ENCODE data around the gene POSTN. TPM values are rescaled to one million over a fixed set of nuclear protein-coding genes. Genes with fewer than 3 reads are reported as not detected.
"Not testable (repeated sequence)": the region's sequence is repeated elsewhere in the genome, so short reads cannot be mapped to it uniquely, and the experiment has no call there.

The POSTN gene
- total RNA-seq, 4 donors from 2014 or later, result 8.3 to 28.7 (median 16.5) TPM

DNA sequence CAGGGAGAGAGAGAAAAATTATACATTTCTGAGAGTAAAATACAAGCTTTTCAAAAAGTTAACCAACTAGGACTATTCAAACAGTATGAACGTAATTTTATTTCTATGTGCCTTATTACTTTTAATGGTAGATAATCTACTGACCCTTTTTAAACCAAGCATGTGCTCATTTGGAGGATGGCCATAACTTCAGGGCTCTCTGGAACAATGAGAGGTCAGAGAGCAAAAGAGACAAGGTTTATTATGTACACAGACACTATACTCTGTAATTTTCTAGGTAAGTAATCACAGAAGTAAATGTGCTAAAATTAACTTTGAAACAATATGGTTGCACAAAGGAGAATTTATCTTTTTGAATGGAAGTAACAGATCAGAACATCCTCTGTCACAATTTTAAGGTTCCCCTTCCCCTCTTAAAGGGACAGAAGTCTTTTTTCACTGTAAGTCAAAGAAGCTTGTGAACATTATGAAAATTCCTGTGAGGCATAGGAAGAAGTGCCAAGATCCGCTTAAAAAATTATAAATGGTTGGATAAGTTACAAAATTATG is 1.0 kb downstream of the POSTN start:
- in situ Hi-C loops (cut with MboI; ENCODE audit: low pct_ligation_motif_present in 1 of 4, low pct_unique_long_range_greater_than_20kb in 1 of 4, low sequenced_read_pairs in 3 of 4), result no loop called here
- Histone ChIP-seq H3K27ac (peak overlapping the region in 1 of 4 donors; percentile 20), H3K4me1 (no peaks in the 10 kb centered on the region), H3K36me3 (no peaks in the 10 kb centered on the region), H3K9me3 (no peaks in the 10 kb centered on the region), H3K27me3 (no peaks in the 10 kb centered on the region), H3K4me3 (peak overlapping the region in 2 of 4 donors; percentile 4 to 33)
- intact Hi-C loops (cut with DNase I; ENCODE audit: low total_unique reads), result no loop called here
- WGBS, 2 donors (ENCODE audit: low coverage in 1 of 2), result 39 to 42% methylated on average over 2 of the region's 2 CpGs
- no peak for DNase-seq
- TF ChIP-seq POLR2A (IDR thresholded peaks at IDR 0.05), result no peak
- no peak for TF ChIP-seq EP300 (IDR thresholded peaks at IDR 0.05; ENCODE audit: low read depth)
- no peak for TF ChIP-seq POLR2AphosphoS5 (IDR thresholded peaks at IDR 0.05)
- TF ChIP-seq, protein P1, sequence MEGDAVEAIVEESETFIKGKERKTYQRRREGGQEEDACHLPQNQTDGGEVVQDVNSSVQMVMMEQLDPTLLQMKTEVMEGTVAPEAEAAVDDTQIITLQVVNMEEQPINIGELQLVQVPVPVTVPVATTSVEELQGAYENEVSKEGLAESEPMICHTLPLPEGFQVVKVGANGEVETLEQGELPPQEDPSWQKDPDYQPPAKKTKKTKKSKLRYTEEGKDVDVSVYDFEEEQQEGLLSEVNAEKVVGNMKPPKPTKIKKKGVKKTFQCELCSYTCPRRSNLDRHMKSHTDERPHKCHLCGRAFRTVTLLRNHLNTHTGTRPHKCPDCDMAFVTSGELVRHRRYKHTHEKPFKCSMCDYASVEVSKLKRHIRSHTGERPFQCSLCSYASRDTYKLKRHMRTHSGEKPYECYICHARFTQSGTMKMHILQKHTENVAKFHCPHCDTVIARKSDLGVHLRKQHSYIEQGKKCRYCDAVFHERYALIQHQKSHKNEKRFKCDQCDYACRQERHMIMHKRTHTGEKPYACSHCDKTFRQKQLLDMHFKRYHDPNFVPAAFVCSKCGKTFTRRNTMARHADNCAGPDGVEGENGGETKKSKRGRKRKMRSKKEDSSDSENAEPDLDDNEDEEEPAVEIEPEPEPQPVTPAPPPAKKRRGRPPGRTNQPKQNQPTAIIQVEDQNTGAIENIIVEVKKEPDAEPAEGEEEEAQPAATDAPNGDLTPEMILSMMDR (IDR thresholded peaks at IDR 0.05), result no peak

DNA sequence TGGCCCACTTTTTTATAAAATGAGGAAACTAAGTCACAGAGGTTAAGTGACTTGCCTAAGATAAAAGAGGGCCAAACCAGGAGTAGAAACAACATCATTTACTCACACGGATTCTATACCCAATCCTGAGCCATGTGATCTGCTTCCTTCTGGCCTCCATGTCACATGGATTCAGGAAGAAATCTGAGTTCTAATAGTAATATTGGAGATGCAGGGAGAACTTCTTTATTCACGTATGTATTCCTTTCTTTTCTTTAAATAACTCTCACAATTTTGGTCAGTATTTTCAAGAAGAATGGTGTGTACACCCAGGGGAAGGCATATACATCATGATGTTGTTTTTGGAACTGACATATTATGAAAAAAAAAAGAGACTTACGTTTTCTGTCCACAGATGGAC is 1.8 kb downstream of the POSTN start:
- intact Hi-C loops (cut with DNase I; ENCODE audit: low total_unique reads) (no loop called here), in situ Hi-C loops (cut with MboI; ENCODE audit: low pct_ligation_motif_present in 1 of 4, low pct_unique_long_range_greater_than_20kb in 1 of 4, low sequenced_read_pairs in 3 of 4) (no loop called here)
- 47 to 54% methylated on average over 3 of the region's 3 CpGs for WGBS, 2 donors (ENCODE audit: low coverage in 1 of 2)
- Histone ChIP-seq H3K27me3 (no peaks in the 10 kb centered on the region), H3K9me3 (no peaks in the 10 kb centered on the region), H3K27ac (no peak overlapping the region), H3K36me3 (no peaks in the 10 kb centered on the region), H3K4me1 (no peaks in the 10 kb centered on the region), H3K4me3 (peak overlapping the region in 1 of 4 donors; percentile 33)
- no peak for TF ChIP-seq EP300 (IDR thresholded peaks at IDR 0.05; ENCODE audit: low read depth)
- no peak for TF ChIP-seq POLR2AphosphoS5 (IDR thresholded peaks at IDR 0.05)
- no peak for DNase-seq

DNA sequence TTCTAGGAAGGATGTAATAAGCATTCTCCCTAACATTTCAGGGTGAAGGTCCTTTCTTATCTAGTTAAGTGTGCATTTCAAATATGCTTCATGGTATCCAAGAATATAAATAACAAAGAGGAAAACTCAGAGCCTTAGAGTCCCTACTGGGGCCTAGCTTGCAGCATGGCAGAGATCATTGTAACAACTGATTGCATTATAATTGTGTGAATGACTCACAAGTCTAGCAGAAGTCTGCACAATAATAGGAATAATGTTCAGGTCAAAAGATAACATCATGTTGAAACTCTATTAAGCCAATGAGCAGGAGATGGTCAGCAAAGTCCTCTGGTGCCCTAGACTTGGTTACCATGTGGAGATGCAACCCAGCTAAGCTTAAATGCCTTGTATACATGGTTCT is 3.4 kb downstream of the POSTN start:
- TF ChIP-seq POLR2A (IDR thresholded peaks at IDR 0.05), result no peak
- TF ChIP-seq EP300 (IDR thresholded peaks at IDR 0.05; ENCODE audit: low read depth), result no peak
- TF ChIP-seq, protein P1 (IDR thresholded peaks at IDR 0.05), result no peak
- TF ChIP-seq POLR2AphosphoS5 (IDR thresholded peaks at IDR 0.05), result no peak
- DNase-seq, result no peak
- Histone ChIP-seq H3K36me3 (no peaks in the 10 kb centered on the region), H3K27me3 (no peaks in the 10 kb centered on the region), H3K9me3 (no peaks in the 10 kb centered on the region), H3K4me1 (no peaks in the 10 kb centered on the region), H3K27ac (no peak overlapping the region), H3K4me3 (no peak overlapping the region)
- in situ Hi-C loops (cut with MboI; ENCODE audit: low pct_ligation_motif_present in 1 of 4, low pct_unique_long_range_greater_than_20kb in 1 of 4, low sequenced_read_pairs in 3 of 4) (no loop called here), intact Hi-C loops (cut with DNase I; ENCODE audit: low total_unique reads) (no loop called here)

DNA sequence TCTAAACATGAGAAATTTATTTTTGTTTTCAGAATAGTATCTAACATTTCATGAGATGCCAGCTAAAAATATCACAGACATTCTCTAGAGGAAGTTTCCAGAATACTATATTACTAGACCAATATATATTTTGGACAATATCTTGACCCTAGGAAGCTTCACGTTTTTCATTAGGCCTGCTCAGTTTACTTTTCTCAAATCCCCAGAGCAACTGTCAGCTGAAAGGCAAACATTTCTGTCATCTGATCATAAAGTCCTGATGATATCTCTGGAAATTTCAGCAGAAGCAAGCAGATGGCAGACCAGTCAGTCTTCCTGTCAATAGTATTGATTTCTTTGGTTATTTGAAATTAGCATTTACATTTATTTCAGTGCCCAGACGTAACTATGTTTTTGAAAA is 4.0 kb downstream of the POSTN start:
- Histone ChIP-seq H3K4me3 (no peak overlapping the region), H3K27ac (no peak overlapping the region), H3K36me3 (no peaks in the 10 kb centered on the region), H3K4me1 (no peaks in the 10 kb centered on the region), H3K9me3 (no peaks in the 10 kb centered on the region), H3K27me3 (no peaks in the 10 kb centered on the region)
- in situ Hi-C loops (cut with MboI; ENCODE audit: low pct_ligation_motif_present in 1 of 4, low pct_unique_long_range_greater_than_20kb in 1 of 4, low sequenced_read_pairs in 3 of 4) (no loop called here), intact Hi-C loops (cut with DNase I; ENCODE audit: low total_unique reads) (no loop called here)
- WGBS, 2 donors (ENCODE audit: low coverage in 1 of 2), result 45 to 52% methylated on average over 2 of the region's 2 CpGs
- no peak for DNase-seq
- no peak for TF ChIP-seq POLR2A (IDR thresholded peaks at IDR 0.05)

DNA sequence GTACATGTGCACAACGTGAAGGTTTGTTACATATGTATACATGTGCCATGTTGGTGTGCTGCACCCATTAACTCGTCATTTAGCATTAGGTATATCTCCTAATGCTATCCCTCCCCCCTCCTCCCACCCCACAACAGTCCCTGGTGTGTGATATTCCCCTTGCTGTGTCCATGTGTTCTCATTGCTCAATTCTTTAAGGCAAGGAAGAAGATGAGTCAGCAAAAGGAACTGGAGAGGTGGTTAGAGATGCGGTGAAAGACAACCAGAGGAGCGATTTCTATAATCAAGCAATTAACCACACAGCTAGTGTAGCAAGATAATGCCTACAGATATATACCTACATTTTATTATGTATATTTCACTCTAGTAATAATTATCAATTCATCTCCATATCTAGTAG is 9.2 kb downstream of the POSTN start:
- intact Hi-C loops (cut with DNase I; ENCODE audit: low total_unique reads); DNase-seq; H3K27me3 ChIP-seq; H3K4me1 ChIP-seq; H3K36me3 ChIP-seq; H3K4me3 ChIP-seq; H3K9me3 ChIP-seq; H3K27ac ChIP-seq; in situ Hi-C loops (cut with MboI; ENCODE audit: low pct_ligation_motif_present in 1 of 4, low pct_unique_long_range_greater_than_20kb in 1 of 4, low sequenced_read_pairs in 3 of 4): not testable (repeated sequence)
- WGBS, 2 donors (ENCODE audit: low coverage in 1 of 2), result 80 to 83% methylated on average over 4 of the region's 4 CpGs

DNA sequence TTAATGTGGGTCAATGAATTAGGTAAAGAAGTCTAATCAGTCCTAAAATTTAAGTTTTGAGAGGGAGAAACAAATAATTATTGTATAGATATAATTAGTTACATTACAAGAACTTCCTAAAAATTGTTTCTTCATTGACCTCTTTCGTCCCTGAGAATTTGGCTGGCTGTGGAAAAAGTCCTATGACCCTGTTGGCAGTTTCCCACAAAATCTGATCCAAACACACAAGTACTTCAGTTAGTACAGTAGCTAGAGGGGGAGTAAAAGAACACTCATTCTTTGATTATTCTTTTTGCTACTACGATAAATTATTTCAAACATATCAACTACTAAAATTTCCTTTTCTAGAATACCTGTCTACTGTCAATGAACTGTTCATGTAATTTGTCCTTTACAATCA is 11.3 kb downstream of the POSTN start:
- no peak overlapping the region for H3K27ac ChIP-seq
- no peaks in the 10 kb centered on the region for H3K9me3 ChIP-seq
- WGBS, 2 donors (ENCODE audit: low coverage in 1 of 2), result 52 to 54% methylated on average over 2 of the region's 2 CpGs
- H3K4me3 ChIP-seq, result no peak overlapping the region
- DNase-seq, result no peak
- H3K4me1 ChIP-seq, result no peaks in the 10 kb centered on the region
- TF ChIP-seq EP300 (IDR thresholded peaks at IDR 0.05; ENCODE audit: low read depth) (no peak), POLR2A (IDR thresholded peaks at IDR 0.05) (no peak)
- in situ Hi-C loops (cut with MboI; ENCODE audit: low pct_ligation_motif_present in 1 of 4, low pct_unique_long_range_greater_than_20kb in 1 of 4, low sequenced_read_pairs in 3 of 4) (no loop called here), intact Hi-C loops (cut with DNase I; ENCODE audit: low total_unique reads) (no loop called here)
- H3K36me3 ChIP-seq, result no peaks in the 10 kb centered on the region
- no peaks in the 10 kb centered on the region for H3K27me3 ChIP-seq
